ENCODE results near the gene OR2AT4. TPM values are rescaled to one million over a fixed set of nuclear protein-coding genes. Genes with fewer than 3 reads are reported as not detected.

OR2AT4 gene
- total RNA-seq, 1 donor from 2014 or later, result not detected

DNA sequence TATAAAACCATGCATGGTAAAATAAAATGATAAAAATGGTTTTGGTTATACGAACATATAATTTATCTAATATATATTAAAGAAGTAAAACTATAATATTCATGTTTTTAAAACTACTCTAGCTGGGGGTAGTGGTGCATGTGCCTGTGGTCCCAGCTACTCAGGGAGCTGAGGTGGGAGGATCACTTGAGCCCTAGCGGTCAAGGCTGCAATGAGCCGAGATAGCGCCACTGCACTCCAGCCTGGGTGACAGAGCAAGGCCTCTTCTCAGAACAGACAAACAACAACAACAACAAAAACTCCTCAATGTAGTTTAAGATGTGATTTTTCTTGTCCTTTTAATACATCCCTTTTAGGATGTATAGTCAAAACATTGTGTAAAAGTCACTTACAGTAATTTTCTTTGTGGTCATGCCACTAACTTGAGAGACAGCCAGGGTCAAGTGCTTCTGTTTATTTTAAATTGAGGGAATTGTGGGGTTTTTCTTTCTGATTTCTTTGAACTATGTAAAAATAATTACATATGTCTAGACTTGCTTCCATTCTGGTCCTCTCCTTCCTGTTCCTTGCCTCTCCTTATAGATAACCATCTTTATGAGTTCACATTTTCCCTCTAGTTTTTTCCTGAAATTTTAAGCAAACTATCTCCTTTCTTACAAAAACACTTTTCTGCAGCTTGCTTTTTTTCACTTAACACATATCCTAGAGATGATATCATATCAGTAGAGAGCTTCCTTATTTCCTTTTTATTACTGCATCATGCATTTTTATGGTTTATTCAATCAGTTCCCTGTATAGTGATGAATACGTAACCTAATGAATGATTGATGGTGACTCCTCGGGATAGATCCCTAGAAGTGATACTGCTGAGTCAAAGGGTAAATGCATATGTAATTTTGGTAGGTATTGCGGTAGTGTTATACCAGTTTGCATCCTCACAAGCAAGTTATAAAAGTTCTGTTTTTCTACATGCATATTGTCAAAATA, 9.1 kb downstream of the OR2AT4 start:
- no peak for DNase-seq (ENCODE audit: low read depth)
- Histone ChIP-seq H3K36me3 (ENCODE audit: control insufficient read depth, insufficient read depth, low read length) (no peaks in the 10 kb centered on the region), H3K4me3 (ENCODE audit: low read depth, low read length) (no peak overlapping the region), H3K27me3 (ENCODE audit: control insufficient read depth, insufficient read depth, low read length) (no peaks in the 10 kb centered on the region)
- TF ChIP-seq, protein P1, sequence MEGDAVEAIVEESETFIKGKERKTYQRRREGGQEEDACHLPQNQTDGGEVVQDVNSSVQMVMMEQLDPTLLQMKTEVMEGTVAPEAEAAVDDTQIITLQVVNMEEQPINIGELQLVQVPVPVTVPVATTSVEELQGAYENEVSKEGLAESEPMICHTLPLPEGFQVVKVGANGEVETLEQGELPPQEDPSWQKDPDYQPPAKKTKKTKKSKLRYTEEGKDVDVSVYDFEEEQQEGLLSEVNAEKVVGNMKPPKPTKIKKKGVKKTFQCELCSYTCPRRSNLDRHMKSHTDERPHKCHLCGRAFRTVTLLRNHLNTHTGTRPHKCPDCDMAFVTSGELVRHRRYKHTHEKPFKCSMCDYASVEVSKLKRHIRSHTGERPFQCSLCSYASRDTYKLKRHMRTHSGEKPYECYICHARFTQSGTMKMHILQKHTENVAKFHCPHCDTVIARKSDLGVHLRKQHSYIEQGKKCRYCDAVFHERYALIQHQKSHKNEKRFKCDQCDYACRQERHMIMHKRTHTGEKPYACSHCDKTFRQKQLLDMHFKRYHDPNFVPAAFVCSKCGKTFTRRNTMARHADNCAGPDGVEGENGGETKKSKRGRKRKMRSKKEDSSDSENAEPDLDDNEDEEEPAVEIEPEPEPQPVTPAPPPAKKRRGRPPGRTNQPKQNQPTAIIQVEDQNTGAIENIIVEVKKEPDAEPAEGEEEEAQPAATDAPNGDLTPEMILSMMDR (IDR thresholded peaks at IDR 0.05; ENCODE audit: insufficient read depth, low read length, poor library complexity, severe bottlenecking), result no peak

DNA sequence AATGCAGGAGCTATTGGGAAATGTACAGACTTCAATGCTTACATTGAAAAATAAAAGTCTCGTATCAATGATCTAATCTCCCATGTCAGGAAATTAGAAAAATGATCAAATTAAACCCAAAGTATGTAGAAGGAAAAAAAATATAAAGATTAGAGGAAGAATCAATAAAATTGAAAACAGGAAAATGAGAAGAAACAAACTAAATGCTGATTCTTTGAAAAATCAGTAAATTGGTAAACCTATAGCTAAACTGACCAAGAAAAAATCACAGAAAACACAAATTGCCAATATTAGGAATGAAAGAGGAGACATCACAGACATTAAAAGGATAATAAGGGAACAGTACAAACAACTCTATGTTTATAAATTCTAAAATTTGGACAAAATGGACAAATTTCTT, 11.8 kb downstream of the OR2AT4 start:
- TF ChIP-seq, protein P1 (IDR thresholded peaks at IDR 0.05; ENCODE audit: insufficient read depth, low read length, poor library complexity, severe bottlenecking), result no peak
- DNase-seq (ENCODE audit: low read depth), result no peak
- no peaks in the 10 kb centered on the region for H3K27me3 ChIP-seq (ENCODE audit: control insufficient read depth, insufficient read depth, low read length)
- H3K36me3 ChIP-seq (ENCODE audit: control insufficient read depth, insufficient read depth, low read length), result no peaks in the 10 kb centered on the region
- no peak overlapping the region for H3K4me3 ChIP-seq (ENCODE audit: low read depth, low read length)

DNA sequence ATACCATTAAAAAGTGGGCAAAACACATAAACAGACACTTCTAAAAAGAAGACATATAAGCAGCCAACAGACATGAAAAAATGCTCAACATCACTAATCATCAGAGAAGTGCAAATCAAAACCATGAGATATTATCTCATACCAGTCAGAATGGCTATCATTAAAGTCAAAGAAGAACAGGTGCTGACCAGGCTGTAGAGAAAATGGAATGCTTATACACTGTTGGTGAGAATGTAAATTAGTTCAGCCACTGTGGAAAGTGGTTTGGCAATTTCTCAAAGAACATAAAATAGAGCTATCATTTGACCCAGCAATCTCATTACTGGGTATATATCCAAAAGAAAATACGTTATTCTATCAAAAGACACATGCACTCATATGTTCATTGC, 13.5 kb downstream of the OR2AT4 start:
- H3K4me3 ChIP-seq (ENCODE audit: low read depth, low read length), result no peak overlapping the region

DNA sequence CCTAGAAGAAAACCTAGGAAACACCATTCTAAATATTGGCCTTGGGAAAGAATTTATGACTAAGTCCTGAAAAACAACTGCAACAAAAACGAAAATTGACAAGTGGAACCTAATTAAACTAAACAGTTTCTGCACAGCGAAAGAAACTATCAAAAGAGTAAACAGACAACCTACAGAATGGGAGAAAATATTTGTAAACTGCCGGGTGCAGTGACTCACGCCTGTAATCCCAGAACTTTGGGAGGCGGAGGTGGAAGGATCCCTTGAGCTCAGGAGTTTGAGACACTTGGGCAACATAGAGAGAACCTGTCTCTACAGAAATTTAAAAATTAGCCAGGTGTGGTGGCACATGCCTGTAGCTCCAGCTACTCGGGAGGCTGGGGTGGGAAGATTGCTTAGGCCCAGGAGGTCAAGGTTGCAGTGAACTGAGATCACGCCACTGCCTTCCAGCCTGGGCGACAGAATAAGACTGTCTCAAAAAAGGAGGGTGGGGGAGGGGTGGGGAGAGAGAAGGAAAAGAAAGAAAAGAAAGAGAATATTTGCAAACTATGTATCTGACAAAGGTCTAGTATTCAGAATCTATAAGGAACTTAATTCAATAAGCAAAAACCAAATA, 14.0 kb downstream of the OR2AT4 start:
- no peaks in the 10 kb centered on the region for H3K36me3 ChIP-seq (ENCODE audit: control insufficient read depth, insufficient read depth, low read length)
- TF ChIP-seq, protein P1 (IDR thresholded peaks at IDR 0.05; ENCODE audit: insufficient read depth, low read length, poor library complexity, severe bottlenecking), result no peak
- no peak for DNase-seq (ENCODE audit: low read depth)
- H3K4me3 ChIP-seq (ENCODE audit: low read depth, low read length), result no peak overlapping the region
- no peaks in the 10 kb centered on the region for H3K27me3 ChIP-seq (ENCODE audit: control insufficient read depth, insufficient read depth, low read length)

More for the DNA sequence above, 13.5 kb downstream of the OR2AT4 start:
- no peak for DNase-seq (ENCODE audit: low read depth)
- Histone ChIP-seq H3K36me3 (ENCODE audit: control insufficient read depth, insufficient read depth, low read length) (no peaks in the 10 kb centered on the region), H3K27me3 (ENCODE audit: control insufficient read depth, insufficient read depth, low read length) (no peaks in the 10 kb centered on the region)
- TF ChIP-seq, protein P1 (IDR thresholded peaks at IDR 0.05; ENCODE audit: insufficient read depth, low read length, poor library complexity, severe bottlenecking), result no peak

DNA sequence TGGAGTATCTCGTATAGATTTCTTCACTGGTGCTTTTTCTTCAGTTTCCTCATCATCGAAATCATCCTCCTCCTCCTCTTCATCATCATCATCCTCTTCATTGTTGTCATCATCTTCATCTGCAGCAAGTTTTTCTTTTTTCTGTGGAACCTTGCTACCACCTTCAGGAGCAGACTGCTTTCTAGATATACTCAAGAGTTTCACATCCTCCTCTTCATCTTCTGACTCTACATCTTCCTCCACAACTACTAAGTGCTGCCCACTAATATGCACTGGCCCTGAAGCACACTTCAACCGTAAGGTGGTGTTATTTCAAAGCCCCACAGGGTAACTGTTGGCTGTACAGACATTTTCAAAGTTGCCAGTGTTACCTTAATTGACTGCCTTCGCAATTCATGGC, 17.1 kb downstream of the OR2AT4 start:
- TF ChIP-seq, protein P1 (IDR thresholded peaks at IDR 0.05; ENCODE audit: insufficient read depth, low read length, poor library complexity, severe bottlenecking), result no peak
- no peaks in the 10 kb centered on the region for H3K27me3 ChIP-seq (ENCODE audit: control insufficient read depth, insufficient read depth, low read length)
- DNase-seq (ENCODE audit: low read depth), result no peak
- no peak overlapping the region for H3K4me3 ChIP-seq (ENCODE audit: low read depth, low read length)
- H3K36me3 ChIP-seq (ENCODE audit: control insufficient read depth, insufficient read depth, low read length), result no peaks in the 10 kb centered on the region
